ENCODE results near the gene MPV17L2. TPM values are rescaled to one million over a fixed set of nuclear protein-coding genes. Genes with fewer than 3 reads are reported as not detected.

MPV17L2 gene
- total RNA-seq, 2 donors from 2014 or later, result 20.9 to 21.8 TPM

DNA sequence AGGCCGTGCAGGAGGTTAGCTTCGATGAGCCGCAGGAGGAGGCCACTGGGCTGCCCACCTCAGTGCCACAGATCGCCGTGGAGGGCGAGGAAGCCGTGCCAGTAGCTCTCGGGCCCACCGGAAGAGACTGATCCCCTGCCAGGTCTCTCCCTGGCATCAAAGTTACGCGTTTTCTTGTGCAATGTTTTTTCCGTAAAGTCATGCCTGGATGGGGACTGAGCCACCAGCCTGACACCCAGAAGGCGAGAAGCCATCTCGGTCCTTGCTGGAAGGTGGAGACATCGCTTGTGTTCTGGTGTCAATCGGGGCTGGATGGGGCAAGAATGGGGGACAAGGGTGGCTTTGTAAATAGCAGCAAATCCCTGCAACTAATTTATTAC lies 43.4 kb upstream of the MPV17L2 start:
- TF ChIP-seq, protein P1, sequence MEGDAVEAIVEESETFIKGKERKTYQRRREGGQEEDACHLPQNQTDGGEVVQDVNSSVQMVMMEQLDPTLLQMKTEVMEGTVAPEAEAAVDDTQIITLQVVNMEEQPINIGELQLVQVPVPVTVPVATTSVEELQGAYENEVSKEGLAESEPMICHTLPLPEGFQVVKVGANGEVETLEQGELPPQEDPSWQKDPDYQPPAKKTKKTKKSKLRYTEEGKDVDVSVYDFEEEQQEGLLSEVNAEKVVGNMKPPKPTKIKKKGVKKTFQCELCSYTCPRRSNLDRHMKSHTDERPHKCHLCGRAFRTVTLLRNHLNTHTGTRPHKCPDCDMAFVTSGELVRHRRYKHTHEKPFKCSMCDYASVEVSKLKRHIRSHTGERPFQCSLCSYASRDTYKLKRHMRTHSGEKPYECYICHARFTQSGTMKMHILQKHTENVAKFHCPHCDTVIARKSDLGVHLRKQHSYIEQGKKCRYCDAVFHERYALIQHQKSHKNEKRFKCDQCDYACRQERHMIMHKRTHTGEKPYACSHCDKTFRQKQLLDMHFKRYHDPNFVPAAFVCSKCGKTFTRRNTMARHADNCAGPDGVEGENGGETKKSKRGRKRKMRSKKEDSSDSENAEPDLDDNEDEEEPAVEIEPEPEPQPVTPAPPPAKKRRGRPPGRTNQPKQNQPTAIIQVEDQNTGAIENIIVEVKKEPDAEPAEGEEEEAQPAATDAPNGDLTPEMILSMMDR (conservative IDR thresholded peaks at IDR 0.05), result no peak
- H3K27me3 ChIP-seq (ENCODE audit: control insufficient read depth, insufficient read depth, low read length, poor library complexity, severe bottlenecking), result no peaks in the 10 kb centered on the region
- Mint-ChIP-seq H3K27ac (no peak overlapping the region), H3K4me1 (peaks cover 7% of the 10 kb centered on the region), H3K27me3 (ENCODE audit: insufficient read depth) (no peaks in the 10 kb centered on the region), H3K36me3 (ENCODE audit: low read depth) (peaks cover 24% of the 10 kb centered on the region), H3K9me3 (no peaks in the 10 kb centered on the region), H3K4me3 (no peak overlapping the region)
- 89 to 98% methylated on average over 15 to 16 of the region's 16 CpGs for WGBS, 2 experiments (ENCODE audit: insufficient coverage in 1 of 2, insufficient read length in 1 of 2)
- no peak for DNase-seq
- peaks cover 4% of the 10 kb centered on the region for H3K36me3 ChIP-seq (ENCODE audit: control insufficient read depth, insufficient read depth, low read length)
- no peak overlapping the region for H3K27ac ChIP-seq (ENCODE audit: low read depth, low read length)
- no peaks in the 10 kb centered on the region for H3K4me1 ChIP-seq (ENCODE audit: control insufficient read depth, insufficient read depth, low read length)
- no peaks in the 10 kb centered on the region for H3K9me3 ChIP-seq (ENCODE audit: control insufficient read depth, low read length)
- H3K9ac ChIP-seq (ENCODE audit: extremely low read depth, low read length, poor library complexity, severe bottlenecking), result no peak overlapping the region
- no peak overlapping the region for H3K4me3 ChIP-seq (ENCODE audit: low read length)

DNA sequence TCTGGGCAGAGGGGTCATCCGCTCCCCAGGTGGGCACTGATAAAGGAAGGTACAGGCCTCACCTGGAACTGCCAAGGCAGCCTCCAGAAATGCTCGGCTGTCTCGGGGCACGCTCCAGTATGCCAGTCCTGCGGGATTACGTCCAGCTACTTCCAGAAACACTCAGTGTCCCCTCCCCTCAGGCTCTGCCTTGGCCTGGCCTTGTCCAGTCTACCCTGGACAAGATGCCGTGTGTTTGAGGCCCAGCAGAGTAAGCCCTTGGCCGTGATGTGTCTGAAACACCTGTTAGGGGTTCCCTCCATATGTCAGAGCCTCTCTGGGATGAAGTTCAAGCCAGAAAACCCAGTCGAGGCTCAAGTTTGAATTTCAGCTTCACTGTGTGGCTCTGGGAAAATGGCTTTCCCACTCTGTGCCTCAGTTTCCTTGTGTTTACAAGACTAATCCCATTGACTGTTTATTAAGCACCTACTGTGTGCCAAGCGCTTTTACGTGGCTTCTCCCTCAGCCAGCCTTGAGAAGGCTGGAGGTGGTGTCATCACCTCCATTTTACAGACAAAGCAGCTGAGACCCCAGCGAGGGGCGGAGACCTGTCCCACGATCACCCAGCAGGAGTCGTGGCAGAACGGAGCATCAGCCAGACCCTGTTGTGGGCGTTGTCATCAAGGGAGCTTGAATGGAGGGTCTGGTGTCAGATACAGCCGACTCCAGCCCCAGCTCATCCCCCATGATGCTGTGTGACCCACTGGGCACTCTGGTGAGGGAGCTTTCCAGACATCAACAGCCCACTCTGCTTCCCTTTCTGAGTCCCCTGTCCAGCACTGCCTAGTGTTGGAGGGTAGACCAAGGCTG lies 42.0 kb upstream of the MPV17L2 start:
- WGBS, 2 experiments (ENCODE audit: insufficient coverage in 1 of 2, insufficient read length in 1 of 2), result 85 to 91% methylated on average over 14 to 18 of the region's 18 CpGs
- no peak overlapping the region for H3K9ac ChIP-seq (ENCODE audit: extremely low read depth, low read length, poor library complexity, severe bottlenecking)
- no peak overlapping the region for H3K4me3 ChIP-seq (ENCODE audit: low read length)
- H3K4me1 ChIP-seq (ENCODE audit: control insufficient read depth, insufficient read depth, low read length), result no peaks in the 10 kb centered on the region
- no peaks in the 10 kb centered on the region for H3K9me3 ChIP-seq (ENCODE audit: control insufficient read depth, low read length)
- H3K9me3 Mint-ChIP-seq, result no peaks in the 10 kb centered on the region
- peaks cover 4% of the 10 kb centered on the region for H3K36me3 ChIP-seq (ENCODE audit: control insufficient read depth, insufficient read depth, low read length)
- H3K27me3 Mint-ChIP-seq (ENCODE audit: insufficient read depth), result no peaks in the 10 kb centered on the region
- H3K27ac Mint-ChIP-seq, result no peak overlapping the region
- DNase-seq, result no peak
- H3K36me3 Mint-ChIP-seq (ENCODE audit: low read depth), result peaks cover 13% of the 10 kb centered on the region
- peaks cover 7% of the 10 kb centered on the region for H3K4me1 Mint-ChIP-seq
- H3K4me3 Mint-ChIP-seq, result peak overlapping the region; percentile 79
- no peaks in the 10 kb centered on the region for H3K27me3 ChIP-seq (ENCODE audit: control insufficient read depth, insufficient read depth, low read length, poor library complexity, severe bottlenecking)
- TF ChIP-seq, protein P1 (conservative IDR thresholded peaks at IDR 0.05), result no peak
- H3K27ac ChIP-seq (ENCODE audit: low read depth, low read length), result no peak overlapping the region

DNA sequence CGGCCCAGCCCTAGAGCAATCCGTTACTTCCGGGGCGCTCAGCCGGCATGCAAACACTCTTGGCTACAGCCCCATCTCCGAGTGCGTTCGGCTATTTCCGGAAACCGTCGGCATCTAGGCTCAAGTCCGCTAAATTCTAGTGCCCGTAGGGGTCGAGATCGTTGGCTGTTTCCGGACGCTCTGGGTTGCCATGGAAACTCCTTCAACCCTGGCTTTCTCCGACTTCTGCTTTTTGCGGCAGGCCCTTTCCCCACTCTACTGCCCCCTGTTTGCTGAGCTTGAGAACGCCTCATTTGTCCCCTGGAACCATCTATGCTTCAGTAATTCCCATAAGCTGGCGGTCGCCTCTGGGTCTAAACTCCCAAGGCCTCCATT lies 40.6 kb upstream of the MPV17L2 start:
- Mint-ChIP-seq H3K27me3 (ENCODE audit: insufficient read depth) (no peaks in the 10 kb centered on the region), H3K36me3 (ENCODE audit: low read depth) (peaks cover 10% of the 10 kb centered on the region), H3K9me3 (no peaks in the 10 kb centered on the region), H3K4me3 (peak overlapping the region; percentile 79), H3K27ac (peak overlapping the region; percentile 98), H3K4me1 (peaks cover 7% of the 10 kb centered on the region)
- Histone ChIP-seq H3K27me3 (ENCODE audit: control insufficient read depth, insufficient read depth, low read length, poor library complexity, severe bottlenecking) (no peaks in the 10 kb centered on the region), H3K9me3 (ENCODE audit: control insufficient read depth, low read length) (no peaks in the 10 kb centered on the region), H3K27ac (ENCODE audit: low read depth, low read length) (peak overlapping the region; percentile 88), H3K4me1 (ENCODE audit: control insufficient read depth, insufficient read depth, low read length) (no peaks in the 10 kb centered on the region), H3K36me3 (ENCODE audit: control insufficient read depth, insufficient read depth, low read length) (peaks cover 4% of the 10 kb centered on the region), H3K9ac (ENCODE audit: extremely low read depth, low read length, poor library complexity, severe bottlenecking) (peak overlapping the region; percentile 75), H3K4me3 (ENCODE audit: low read length) (peak overlapping the region; percentile 75)
- DNase-seq, result peak; percentile 99
- TF ChIP-seq, protein P1 (conservative IDR thresholded peaks at IDR 0.05), result peak; percentile 83
- 0 to 1% methylated on average over 19 to 22 of the region's 22 CpGs for WGBS, 2 experiments (ENCODE audit: insufficient coverage in 1 of 2, insufficient read length in 1 of 2)

Measured in endodermal cell (in vitro differentiated cells).